Psoas muscle (tissue), 8 donors: ENCODE data around the gene SORL1. TPM values are rescaled to one million over a fixed set of nuclear protein-coding genes. Genes with fewer than 3 reads are reported as not detected.

Experiments used
- ATAC-seq, 4 donors: fragments of 200-7000 bp; cut with Tn5 transposase; one replicate each; pipeline ENCODE4 v1.9.1; 2020; ENCODE audit warnings: moderate library complexity in 3 of 4, mild to moderate bottlenecking in 2 of 4
- DNase-seq, 2 donors: peaks; one replicate each; pipeline ENCODE4 v3.0.0-alpha.2; 2020
- H3K27ac ChIP-seq: fragments of 200-600 bp; one replicate; pipeline ENCODE4 v1.8.0; 2022
- H3K27me3 ChIP-seq, 3 donors: fragments of 200-600 bp in 1 of 3; one replicate each; pipeline versions ENCODE4 v1.6.1 to v1.8.0; 2013 to 2022; ENCODE audit warnings: low read length in 2 of 3, mild to moderate bottlenecking in 2 of 3, moderate library complexity in 1 of 3; ENCODE audit not compliant: insufficient read depth in 3 of 3
- H3K36me3 ChIP-seq, 2 donors: fragments of 200-600 bp in 1 of 2; one replicate each; pipeline versions ENCODE4 v1.6.1 to v1.8.0; 2013 to 2022; ENCODE audit warnings: low read depth in 1 of 2, mild to moderate bottlenecking in 1 of 2, moderate library complexity in 1 of 2; ENCODE audit not compliant: insufficient read depth in 1 of 2
- H3K4me1 ChIP-seq: fragments of 200-600 bp; one replicate; pipeline ENCODE4 v1.8.0; 2022
- H3K4me3 ChIP-seq: fragments of 200-600 bp; one replicate; pipeline ENCODE4 v1.8.0; 2022; ENCODE audit warnings: mild to moderate bottlenecking
- H3K9me3 ChIP-seq: fragments of 200-600 bp; one replicate; pipeline ENCODE4 v1.8.0; 2022
- WGBS, 3 donors: extraction: QIAGEN DNeasy Blood & Tissue Kit; methylation state at CpG; one replicate each; pipeline versions ENCODE4 v1.1.6 to v1.1.7; 2013; 5-methylcytosine and 5-hydroxymethylcytosine counted together
- intact Hi-C, 2 donors: fragments of 100-400 bp; cut with DNase I; formaldehyde crosslinking; loops; one replicate each; pipeline versions ENCODE4 v1.11.0 to v1.14.2; 2022
- polyA plus RNA-seq, 3 donors: library from polyadenylated mRNA; stranded (reverse); fragments of 200-250 nt; gene quantifications; one replicate each; pipeline ENCODE4 v1.2.3, GENCODE V29; 2013
- total RNA-seq, 4 donors: library from RNA; stranded (reverse); fragmentation: NEBNext Ultra II Directional in 2 of 4; extraction: Animal tissue kit (Norgen Biotek cat#: 25700) in 2 of 4; gene quantifications; one replicate each; pipeline versions ENCODE4 v1.2.1 to v1.2.4, GENCODE V29; 2021 to 2023
- TF ChIP-seq, protein P1 (sequence below): fragments of 200-600 bp; IDR thresholded peaks from one replicate; pipeline ENCODE4 v1.8.0; 2022; ENCODE audit warnings: antibody characterized with exemption
- donor health status: healthy with polysubstance abuse.
- donor health status: DM: no; HTN: no; CAD: no; lungs with moderate emphysema.
- donor health status: Bipolar disorder and iron deficiency.
- donor health status: healthy.
- donor health status: DM: yes; HTN: yes; CAD: no.
- donor health status: DM: no; HTN: no; CAD: no.
- donor health status: DM: no; HTN: no; CAD: no.
- donor health status: DM: yes; HTN: yes; CAD: no.

SORL1 gene
- total and polyA plus RNA-seq, 7 donors, result 0.07 to 3.3 (median 1.5) TPM

- TF ChIP-seq, protein P1, sequence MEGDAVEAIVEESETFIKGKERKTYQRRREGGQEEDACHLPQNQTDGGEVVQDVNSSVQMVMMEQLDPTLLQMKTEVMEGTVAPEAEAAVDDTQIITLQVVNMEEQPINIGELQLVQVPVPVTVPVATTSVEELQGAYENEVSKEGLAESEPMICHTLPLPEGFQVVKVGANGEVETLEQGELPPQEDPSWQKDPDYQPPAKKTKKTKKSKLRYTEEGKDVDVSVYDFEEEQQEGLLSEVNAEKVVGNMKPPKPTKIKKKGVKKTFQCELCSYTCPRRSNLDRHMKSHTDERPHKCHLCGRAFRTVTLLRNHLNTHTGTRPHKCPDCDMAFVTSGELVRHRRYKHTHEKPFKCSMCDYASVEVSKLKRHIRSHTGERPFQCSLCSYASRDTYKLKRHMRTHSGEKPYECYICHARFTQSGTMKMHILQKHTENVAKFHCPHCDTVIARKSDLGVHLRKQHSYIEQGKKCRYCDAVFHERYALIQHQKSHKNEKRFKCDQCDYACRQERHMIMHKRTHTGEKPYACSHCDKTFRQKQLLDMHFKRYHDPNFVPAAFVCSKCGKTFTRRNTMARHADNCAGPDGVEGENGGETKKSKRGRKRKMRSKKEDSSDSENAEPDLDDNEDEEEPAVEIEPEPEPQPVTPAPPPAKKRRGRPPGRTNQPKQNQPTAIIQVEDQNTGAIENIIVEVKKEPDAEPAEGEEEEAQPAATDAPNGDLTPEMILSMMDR, result no peak
- H3K36me3 ChIP-seq, result no peaks in the 10 kb centered on the region
- 67 to 74% (median 68%) methylated on average over 9 of the region's 9 CpGs for WGBS, 3 donors
- H3K27me3 ChIP-seq, result peaks cover 0 to 1% (median 0%) of the 10 kb centered on the region in 3 donors
- H3K9me3 ChIP-seq, result no peaks in the 10 kb centered on the region
- intact Hi-C loops, result no loop called here
- DNase-seq (no peak), ATAC-seq (no peak)
- H3K27ac ChIP-seq, result no peak overlapping the region
- no peak overlapping the region for H3K4me3 ChIP-seq
- H3K4me1 ChIP-seq, result no peaks in the 10 kb centered on the region
Observed at GRCh38 chr11:121482231-121483129, 30.4 kb downstream of the SORL1 start.

GRCh38 chr11:121483805-121484480 is 31.8 kb downstream of the SORL1 start:
- ATAC-seq (no peak), DNase-seq (no peak)
- WGBS, 3 donors, result 83 to 86% (median 85%) methylated on average over 4 of the region's 4 CpGs
- TF ChIP-seq, protein P1, result no peak
- intact Hi-C loops, result no loop called here
- Histone ChIP-seq H3K27ac (no peak overlapping the region), H3K4me3 (no peak overlapping the region), H3K27me3 (no peaks in the 10 kb centered on the region), H3K4me1 (no peaks in the 10 kb centered on the region), H3K36me3 (no peaks in the 10 kb centered on the region), H3K9me3 (no peaks in the 10 kb centered on the region)

GRCh38 chr11:121485216-121485615 is 33.1 kb downstream of the SORL1 start:
- TF ChIP-seq, protein P1, result no peak
- DNase-seq, result no peak
- intact Hi-C loops, result no loop called here
- H3K36me3 ChIP-seq, result no peaks in the 10 kb centered on the region
- 84 to 87% (median 85%) methylated on average over 7 of the region's 7 CpGs for WGBS, 3 donors
- ATAC-seq, result no peak
- no peaks in the 10 kb centered on the region for H3K27me3 ChIP-seq
- no peak overlapping the region for H3K4me3 ChIP-seq
- H3K27ac ChIP-seq, result no peak overlapping the region
- no peaks in the 10 kb centered on the region for H3K9me3 ChIP-seq
- H3K4me1 ChIP-seq, result no peaks in the 10 kb centered on the region

DNA sequence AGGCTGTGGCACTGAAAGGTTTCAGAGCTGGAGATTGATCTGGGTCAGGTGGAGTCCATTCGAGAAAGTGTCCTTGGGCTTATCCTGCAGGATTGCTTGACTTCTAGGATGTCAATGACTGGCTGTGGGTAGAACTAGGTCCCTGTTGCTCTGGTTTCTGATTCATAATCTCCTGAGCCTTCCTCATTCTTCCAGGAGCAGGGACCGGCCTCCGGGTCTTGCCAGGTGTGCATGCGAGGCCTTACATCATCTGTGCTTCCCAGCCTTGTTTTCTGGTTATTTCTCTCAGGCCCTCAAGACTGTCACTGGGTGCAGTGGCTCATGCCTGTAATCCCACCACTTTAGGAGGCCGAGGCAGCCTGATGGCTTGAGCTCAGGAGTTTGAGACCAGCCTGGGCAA is 33.9 kb downstream of the SORL1 start:
- H3K27ac ChIP-seq, result no peak overlapping the region
- no peak for DNase-seq
- no peaks in the 10 kb centered on the region for H3K9me3 ChIP-seq
- no peak overlapping the region for H3K4me3 ChIP-seq
- intact Hi-C loops, result no loop called here
- TF ChIP-seq, protein P1, result no peak
- H3K27me3 ChIP-seq, result no peaks in the 10 kb centered on the region
- 81 to 92% (median 90%) methylated on average over 5 of the region's 5 CpGs for WGBS, 3 donors
- no peak for ATAC-seq
- no peaks in the 10 kb centered on the region for H3K36me3 ChIP-seq
- no peaks in the 10 kb centered on the region for H3K4me1 ChIP-seq
